Umbilical cord (tissue), 2 donors: ENCODE results near the gene KCNK5. TPM values are rescaled to one million over a fixed set of nuclear protein-coding genes. Genes with fewer than 3 reads are reported as not detected.

Experiments used
- DNase-seq: peaks from one replicate; pipeline ENCODE4 v3.0.0-alpha.2; 2015; ENCODE audit warnings: low spot score
- total RNA-seq: library from RNA; depleted of rRNA; stranded (reverse); fragments of >200 nt; gene quantifications from one replicate; pipeline ENCODE4 v1.2.3, GENCODE V29; 2014; ENCODE audit warnings: low replicate concordance; ENCODE audit not compliant: insufficient read depth

The KCNK5 gene
- total RNA-seq, 1 donor from 2014 or later, result not detected

GRCh38 chr6:39143238-39143930 lies 85.9 kb downstream of the KCNK5 start:
- DNase-seq, result no peak

- DNase-seq, result no peak
Observed at GRCh38 chr6:39140556-39141167, 88.6 kb downstream of the KCNK5 start.

Other genes with a start within 250 kb of the KCNK5 start
- gene GLP1R, start 180.7 kb downstream of the KCNK5 start, total RNA-seq, result 2.6 TPM
- gene SAYSD1, start 114.3 kb downstream of the KCNK5 start, total RNA-seq, result 39.2 TPM
- 0.96 TPM for gene KCNK17, start 84.9 kb upstream of the KCNK5 start, total RNA-seq
- not detected for gene KCNK16, start 93.2 kb upstream of the KCNK5 start, total RNA-seq